HEK293 (cell line): ENCODE measurements around the gene BIRC6.

Experiments used
- CTCF ChIA-PET: fragments of 350-600 bp; formaldehyde crosslinking; extraction: SDS; loops from one replicate; lab custom pipeline; 2021; ENCODE audit warnings: antibody characterized with exemption; lab: Yijun Ruan, JAX
- POLR2A ChIA-PET: fragments of 300-600 bp; formaldehyde crosslinking; extraction: SDS; loops from one replicate; lab custom pipeline; 2020; ENCODE audit warnings: antibody characterized with exemption, inconsistent platforms; lab: Yijun Ruan, JAX
- H3K27ac ChIP-seq: fragments of 200-500 bp; sonication (Bioruptor generic); 2 replicates; pipeline ENCODE4 v1.5.1; 2014; ENCODE audit warnings: low read depth, low read length, control low read depth, inconsistent platforms; ENCODE audit errors: extremely low read depth
- H3K36me3 ChIP-seq, 2 experiments: fragments of 200-500 bp in 1 of 2; sonication (Bioruptor generic) in 1 of 2; 1 replicate in 1 of 2; 2 replicates in 1 of 2; pipeline ENCODE4 v1.5.1; 2014 to 2017; ENCODE audit warnings: inconsistent platforms in 2 of 2, low read length in 2 of 2; ENCODE audit not compliant: control insufficient read depth in 2 of 2, insufficient read depth in 1 of 2
- H3K4me1 ChIP-seq: fragments of 200-500 bp; sonication (Bioruptor generic); 2 replicates; pipeline ENCODE4 v1.5.1; 2014; ENCODE audit warnings: mild to moderate bottlenecking, low read length, inconsistent platforms; ENCODE audit not compliant: control insufficient read depth, insufficient read depth
- H3K4me3 ChIP-seq: 2 replicates; pipeline ENCODE4 v1.5.1; 2011; ENCODE audit warnings: low read depth, mild to moderate bottlenecking, control low read depth, low read length, moderate library complexity
- H3K9me3 ChIP-seq: fragments of 200-500 bp; sonication (Bioruptor generic); 2 replicates; pipeline ENCODE4 v1.5.1; 2014; ENCODE audit warnings: low read depth, low read length, inconsistent platforms; ENCODE audit not compliant: control insufficient read depth, insufficient read depth
- GLIS2 ChIP-seq: fragments of 450-650 bp; formaldehyde crosslinking; IDR thresholded peaks from 2 replicates; pipeline ENCODE4 v1.5.1; 2016; ENCODE audit warnings: missing biosample characterization, missing genetic modification characterization
- IKZF3 ChIP-seq: fragments of 450-650 bp; IDR thresholded peaks from 2 replicates; pipeline ENCODE4 v1.5.0; 2018; ENCODE audit warnings: missing biosample characterization, mild to moderate bottlenecking, missing genetic modification characterization, moderate library complexity
- KLF10 ChIP-seq: fragments of 450-650 bp; IDR thresholded peaks from 2 replicates; pipeline ENCODE4 v1.5.1; 2018; ENCODE audit warnings: missing biosample characterization, mild to moderate bottlenecking, missing genetic modification characterization
- MEIS1 ChIP-seq: sonication (generic); formaldehyde crosslinking; IDR thresholded peaks from 2 replicates; pipeline ENCODE4 v1.8.1; 2022; ENCODE audit warnings: missing genetic modification reagents, mild to moderate bottlenecking, borderline replicate concordance
- SP2 ChIP-seq: fragments of 450-650 bp; formaldehyde crosslinking; IDR thresholded peaks from 2 replicates; pipeline ENCODE4 v1.5.1; 2016; ENCODE audit warnings: missing biosample characterization, missing genetic modification characterization
- SP7 ChIP-seq: fragments of 450-650 bp; formaldehyde crosslinking; IDR thresholded peaks from 2 replicates; pipeline ENCODE4 v1.5.1; 2016; ENCODE audit warnings: missing biosample characterization, missing genetic modification characterization
- ZEB2 ChIP-seq: fragments of 450-650 bp; formaldehyde crosslinking; IDR thresholded peaks from 2 replicates; pipeline ENCODE4 v1.5.1; 2016; ENCODE audit warnings: missing biosample characterization, missing genetic modification characterization
- ZNF121 ChIP-seq: fragments of 450-650 bp; formaldehyde crosslinking; IDR thresholded peaks from 2 replicates; pipeline ENCODE4 v1.5.1; 2016; ENCODE audit warnings: missing biosample characterization, missing genetic modification characterization
- ZNF148 ChIP-seq: fragments of 450-650 bp; formaldehyde crosslinking; IDR thresholded peaks from 2 replicates; pipeline ENCODE4 v1.5.0; 2017; ENCODE audit warnings: missing biosample characterization, missing genetic modification characterization, borderline replicate concordance
- ZNF280C ChIP-seq: fragments of 450-650 bp; formaldehyde crosslinking; IDR thresholded peaks from 2 replicates; pipeline ENCODE4 v1.5.1; 2016; ENCODE audit warnings: missing biosample characterization, missing genetic modification characterization
- ZNF280D ChIP-seq: fragments of 450-650 bp; formaldehyde crosslinking; IDR thresholded peaks from 2 replicates; pipeline ENCODE4 v1.5.1; 2016; ENCODE audit warnings: missing biosample characterization, missing genetic modification characterization
- ZNF423 ChIP-seq: fragments of 450-650 bp; formaldehyde crosslinking; IDR thresholded peaks from 2 replicates; pipeline ENCODE4 v1.5.1; 2016; ENCODE audit warnings: missing biosample characterization, missing genetic modification characterization
- ZNF473 ChIP-seq: fragments of 450-650 bp; formaldehyde crosslinking; IDR thresholded peaks from 2 replicates; pipeline ENCODE4 v1.5.1; 2017; ENCODE audit warnings: missing biosample characterization, missing genetic modification characterization
- ZNF548 ChIP-seq: fragments of 450-650 bp; formaldehyde crosslinking; IDR thresholded peaks from 2 replicates; pipeline ENCODE4 v1.5.1; 2016; ENCODE audit warnings: missing biosample characterization, missing genetic modification characterization
- ZNF623 ChIP-seq: fragments of 450-650 bp; formaldehyde crosslinking; IDR thresholded peaks from 2 replicates; pipeline ENCODE4 v1.5.1; 2016; ENCODE audit warnings: missing biosample characterization, missing genetic modification characterization
- ZNF626 ChIP-seq: fragments of 450-650 bp; sonication (Bioruptor Pico); formaldehyde crosslinking; IDR thresholded peaks from 2 replicates; pipeline ENCODE4 v1.5.1; 2018; ENCODE audit warnings: missing biosample characterization, missing genetic modification characterization, inconsistent platforms
- ZNF629 ChIP-seq: fragments of 450-650 bp; formaldehyde crosslinking; IDR thresholded peaks from 2 replicates; pipeline ENCODE4 v1.5.1; 2017; ENCODE audit warnings: missing biosample characterization, missing genetic modification characterization
- ZNF837 ChIP-seq: fragments of 450-650 bp; formaldehyde crosslinking; IDR thresholded peaks from 2 replicates; pipeline ENCODE4 v1.5.1; 2016; ENCODE audit warnings: missing biosample characterization, missing genetic modification characterization
- ZSCAN23 ChIP-seq: fragments of 450-650 bp; formaldehyde crosslinking; IDR thresholded peaks from 2 replicates; pipeline ENCODE4 v1.5.1; 2016; ENCODE audit warnings: missing biosample characterization, missing genetic modification characterization
- ZSCAN4 ChIP-seq: fragments of 450-650 bp; formaldehyde crosslinking; IDR thresholded peaks from 2 replicates; pipeline ENCODE4 v1.5.1; 2017; ENCODE audit warnings: missing biosample characterization, missing genetic modification characterization
- TF ChIP-seq, protein P1 (sequence below): fragments of 450-650 bp; formaldehyde crosslinking; IDR thresholded peaks from 2 replicates; pipeline ENCODE4 v1.5.1; 2016; ENCODE audit warnings: missing biosample characterization, missing genetic modification characterization
- TF ChIP-seq, protein P2 (sequence below): IDR thresholded peaks from 2 replicates; pipeline ENCODE4 v1.6.1; 2011; ENCODE audit warnings: mild to moderate bottlenecking, low read depth, low read length, borderline replicate concordance
- TF ChIP-seq, protein P3 (sequence below): sonication (generic); formaldehyde crosslinking; IDR thresholded peaks from 2 replicates; pipeline ENCODE4 v1.8.1; 2022; ENCODE audit warnings: mild to moderate bottlenecking, moderate library complexity, missing genetic modification reagents

Gene BIRC6

DNA sequence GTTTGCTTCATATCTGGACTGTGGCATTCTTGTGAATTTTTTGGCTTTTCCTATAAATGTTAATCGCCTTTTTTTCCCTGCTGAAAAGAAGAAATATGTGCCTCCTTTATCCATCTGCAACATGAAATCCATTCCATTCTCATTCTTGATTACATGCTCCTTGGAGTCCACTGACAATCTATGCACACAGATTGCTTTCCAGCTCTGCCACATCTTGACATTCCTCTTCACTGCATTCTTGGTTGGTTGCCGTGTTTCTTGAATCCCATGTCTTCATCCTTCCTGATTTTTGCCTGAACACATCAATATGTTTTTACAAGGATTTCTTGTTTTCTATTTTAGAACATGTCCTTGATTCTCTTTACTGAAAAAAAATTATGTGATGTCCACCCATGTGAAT, 26.7 kb upstream of the BIRC6 start:
- TF ChIP-seq ZNF121 (tag by site-specific recombination) (no peak), ZSCAN23 (no peak), IKZF3 (no peak), ZNF548 (tag by site-specific recombination) (no peak), ZNF626 (tag by site-specific recombination) (no peak), GLIS2 (tag by site-specific recombination) (no peak), ZNF629 (tag by site-specific recombination) (no peak), ZEB2 (tag by site-specific recombination) (no peak), SP2 (no peak), ZNF280C (no peak), ZNF623 (tag by site-specific recombination) (no peak), ZSCAN4 (tag by site-specific recombination) (no peak), KLF10 (tag by site-specific recombination) (no peak), ZNF837 (tag by site-specific recombination) (no peak), ZNF423 (no peak), MEIS1 (CRISPR knock-in tag) (no peak)
- TF ChIP-seq, protein P1, sequence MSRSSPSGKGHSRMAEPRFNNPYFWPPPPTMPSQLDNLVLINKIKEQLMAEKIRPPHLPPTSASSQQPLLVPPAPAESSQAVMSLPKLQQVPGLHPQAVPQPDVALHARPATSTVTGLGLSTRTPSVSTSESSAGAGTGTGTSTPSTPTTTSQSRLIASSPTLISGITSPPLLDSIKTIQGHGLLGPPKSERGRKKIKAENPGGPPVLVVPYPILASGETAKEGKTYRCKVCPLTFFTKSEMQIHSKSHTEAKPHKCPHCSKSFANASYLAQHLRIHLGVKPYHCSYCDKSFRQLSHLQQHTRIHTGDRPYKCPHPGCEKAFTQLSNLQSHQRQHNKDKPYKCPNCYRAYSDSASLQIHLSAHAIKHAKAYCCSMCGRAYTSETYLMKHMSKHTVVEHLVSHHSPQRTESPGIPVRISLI (tag by site-specific recombination): no peak
- Histone ChIP-seq H3K27ac (no peak overlapping the region), H3K36me3 (no peaks in the 10 kb centered on the region), H3K9me3 (no peaks in the 10 kb centered on the region), H3K4me1 (0 out of 2 replicates have a peak, but pooled peaks cover 2% of the 10 kb centered on the region), H3K4me3 (no peak overlapping the region)
- ChIA-PET CTCF (no interaction called here), POLR2A (no interaction called here)

GRCh38 chr2:32342801-32343200, 14.0 kb upstream of the BIRC6 start:
- ChIA-PET POLR2A (no interaction called here), CTCF (no interaction called here)
- Histone ChIP-seq H3K4me1 (no peaks in the 10 kb centered on the region), H3K4me3 (no peak overlapping the region), H3K36me3 (no peaks in the 10 kb centered on the region), H3K27ac (no peak overlapping the region), H3K9me3 (no peaks in the 10 kb centered on the region)
- TF ChIP-seq, protein P2, sequence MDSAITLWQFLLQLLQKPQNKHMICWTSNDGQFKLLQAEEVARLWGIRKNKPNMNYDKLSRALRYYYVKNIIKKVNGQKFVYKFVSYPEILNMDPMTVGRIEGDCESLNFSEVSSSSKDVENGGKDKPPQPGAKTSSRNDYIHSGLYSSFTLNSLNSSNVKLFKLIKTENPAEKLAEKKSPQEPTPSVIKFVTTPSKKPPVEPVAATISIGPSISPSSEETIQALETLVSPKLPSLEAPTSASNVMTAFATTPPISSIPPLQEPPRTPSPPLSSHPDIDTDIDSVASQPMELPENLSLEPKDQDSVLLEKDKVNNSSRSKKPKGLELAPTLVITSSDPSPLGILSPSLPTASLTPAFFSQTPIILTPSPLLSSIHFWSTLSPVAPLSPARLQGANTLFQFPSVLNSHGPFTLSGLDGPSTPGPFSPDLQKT: no peak
- TF ChIP-seq SP7 (tag by site-specific recombination): no peak
- TF ChIP-seq, protein P3, sequence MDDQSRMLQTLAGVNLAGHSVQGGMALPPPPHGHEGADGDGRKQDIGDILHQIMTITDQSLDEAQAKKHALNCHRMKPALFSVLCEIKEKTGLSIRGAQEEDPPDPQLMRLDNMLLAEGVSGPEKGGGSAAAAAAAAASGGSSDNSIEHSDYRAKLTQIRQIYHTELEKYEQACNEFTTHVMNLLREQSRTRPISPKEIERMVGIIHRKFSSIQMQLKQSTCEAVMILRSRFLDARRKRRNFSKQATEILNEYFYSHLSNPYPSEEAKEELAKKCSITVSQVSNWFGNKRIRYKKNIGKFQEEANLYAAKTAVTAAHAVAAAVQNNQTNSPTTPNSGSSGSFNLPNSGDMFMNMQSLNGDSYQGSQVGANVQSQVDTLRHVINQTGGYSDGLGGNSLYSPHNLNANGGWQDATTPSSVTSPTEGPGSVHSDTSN: no peak
- no peak for TF ChIP-seq ZEB2 (tag by site-specific recombination)
- TF ChIP-seq ZNF148 (tag by site-specific recombination): no peak
- no peak for TF ChIP-seq ZNF280D
- TF ChIP-seq ZNF473 (tag by site-specific recombination): no peak
